ENCODE data around the gene NEU2.

The NEU2 gene

DNA sequence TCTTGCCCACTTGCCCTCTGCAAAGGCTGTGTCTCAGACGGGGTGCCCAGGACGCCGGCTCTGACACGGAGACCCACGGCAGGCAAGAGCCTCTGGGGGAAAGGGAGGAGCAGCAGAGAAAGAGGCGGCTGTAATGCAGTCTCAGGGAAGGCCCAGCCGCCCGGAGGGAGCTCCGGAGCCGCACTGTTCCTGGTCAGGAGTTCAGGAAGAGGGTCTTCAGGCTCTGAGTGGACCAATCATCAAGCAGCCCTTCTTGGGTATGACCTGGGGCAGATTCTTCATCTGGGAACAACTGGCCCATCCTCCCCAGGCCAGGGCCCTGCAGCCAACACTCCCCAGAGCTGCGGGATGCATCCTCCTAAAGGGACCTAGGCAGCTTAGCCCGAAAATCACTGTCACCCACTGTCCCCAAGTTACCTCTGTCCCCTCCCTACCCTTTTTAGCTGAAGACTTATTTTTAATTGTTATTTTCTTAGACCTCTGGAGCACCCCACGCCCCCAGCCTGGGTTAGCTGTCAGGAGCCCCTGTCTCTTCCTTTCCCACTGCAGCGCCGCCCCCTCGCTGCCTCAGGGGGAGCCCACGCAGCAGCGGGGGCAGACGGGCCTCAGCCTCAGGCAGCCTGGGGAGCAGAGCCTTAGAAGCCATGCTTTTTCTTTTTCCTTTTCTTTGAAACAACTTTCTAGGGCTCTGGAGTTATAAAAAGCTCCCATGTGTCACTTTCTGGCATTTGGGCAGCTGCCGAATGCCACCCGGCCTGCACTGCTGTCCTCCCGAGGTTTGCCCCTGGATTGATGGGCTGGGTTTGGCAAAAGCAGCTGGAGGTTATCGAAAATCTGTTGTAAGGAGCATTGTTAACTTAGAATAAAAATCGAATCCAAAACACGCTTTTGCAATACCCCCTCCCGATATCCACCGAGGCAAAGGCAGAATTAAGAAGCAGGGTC is 644 bp upstream of the NEU2 start:
- in situ Hi-C loops (cut with HindIII; ENCODE audit: low sequenced_read_pairs) = no loop called here

DNA sequence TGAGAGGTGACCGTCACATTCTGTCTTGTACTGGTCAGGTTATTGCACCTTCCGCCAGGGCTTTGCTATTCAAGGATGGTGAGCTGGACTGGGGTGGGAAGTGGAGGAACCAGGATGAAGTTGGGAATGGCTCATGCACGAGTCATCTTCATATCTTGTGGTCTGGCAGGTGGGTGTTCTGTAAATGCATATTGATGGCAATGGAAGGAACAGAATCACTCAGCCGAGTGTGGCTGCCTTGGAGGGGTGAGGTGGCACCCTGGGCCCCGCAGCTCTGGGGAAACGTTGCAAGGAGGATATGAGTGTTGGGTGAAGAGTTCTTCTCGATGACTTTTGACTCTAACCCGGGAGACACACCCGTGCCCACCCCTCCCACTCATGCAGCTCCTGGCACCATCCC is 1.2 kb downstream of the NEU2 start:
- in situ Hi-C loops (cut with HindIII; ENCODE audit: low sequenced_read_pairs) = no loop called here

- in situ Hi-C loops (cut with HindIII; ENCODE audit: low sequenced_read_pairs) = no loop called here
Measured at GRCh38 chr2:233034091-233034882, 1.8 kb downstream of the NEU2 start.

GRCh38 chr2:233035426-233036161 is 3.1 kb downstream of the NEU2 start:
- in situ Hi-C loops (cut with HindIII; ENCODE audit: low sequenced_read_pairs) = no loop called here

DNA sequence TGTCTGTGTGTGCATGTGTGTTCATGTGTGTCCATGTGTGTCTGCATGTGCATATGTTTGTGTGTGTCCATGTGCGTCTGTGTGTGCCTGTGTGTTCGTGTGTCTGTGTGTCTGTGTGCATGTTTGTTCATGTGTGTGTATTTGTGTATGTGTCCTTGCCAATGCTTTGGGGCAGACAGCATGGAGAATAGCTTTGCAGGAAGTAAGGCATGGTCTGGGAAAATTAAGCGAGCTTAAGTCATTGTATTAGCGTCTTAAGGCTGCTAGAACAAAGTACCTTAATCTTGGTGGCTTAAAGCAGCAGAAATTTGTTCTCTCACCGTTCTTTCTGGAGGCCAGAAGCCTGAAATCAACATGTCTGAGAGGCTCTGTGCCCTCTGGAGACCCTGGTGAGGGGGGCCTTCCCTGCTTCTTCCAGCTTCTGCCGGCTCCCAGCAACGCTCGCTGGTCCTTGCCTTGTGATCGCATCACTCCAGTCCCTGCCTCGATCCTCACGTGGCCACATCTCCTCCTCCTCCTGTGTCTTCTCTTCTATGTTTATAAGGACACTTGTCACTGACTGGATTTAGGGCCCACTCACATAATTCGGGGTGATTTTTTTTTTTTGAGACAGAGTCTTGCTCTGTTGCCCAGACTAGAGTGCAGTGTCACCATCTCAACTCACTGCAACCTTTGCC is 3.8 kb downstream of the NEU2 start:
- in situ Hi-C loops (cut with HindIII; ENCODE audit: low sequenced_read_pairs) = no loop called here

GRCh38 chr2:233037078-233037477 is 4.6 kb downstream of the NEU2 start:
- in situ Hi-C loops (cut with HindIII; ENCODE audit: low sequenced_read_pairs) = no loop called here

- in situ Hi-C loops (cut with HindIII; ENCODE audit: low sequenced_read_pairs) = no loop called here
Measured at GRCh38 chr2:233039212-233039845, 6.9 kb downstream of the NEU2 start.

GRCh38 chr2:233039846-233040530 is 7.5 kb downstream of the NEU2 start:
- in situ Hi-C loops (cut with HindIII; ENCODE audit: low sequenced_read_pairs) = no loop called here

DNA sequence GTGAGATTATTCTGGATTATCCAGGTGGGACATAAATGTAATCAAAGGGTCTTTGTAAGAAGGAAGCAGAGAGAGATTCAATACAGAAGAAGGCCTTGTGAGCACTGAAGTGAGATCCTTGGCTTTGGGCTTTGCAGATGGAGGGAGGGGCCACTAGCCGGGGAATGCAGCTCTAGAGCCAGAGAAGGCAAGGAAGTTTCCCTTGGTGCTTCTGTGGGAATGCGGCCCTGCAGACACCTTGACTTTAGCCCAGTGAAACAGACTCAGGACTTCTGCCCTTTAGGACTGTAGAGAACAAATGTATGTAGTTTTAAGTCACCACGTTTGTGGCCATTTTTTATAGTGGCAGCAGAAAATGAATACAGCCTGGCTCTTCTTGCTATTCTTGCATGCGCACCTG is 8.1 kb downstream of the NEU2 start:
- in situ Hi-C loops (cut with HindIII; ENCODE audit: low sequenced_read_pairs) = no loop called here

- in situ Hi-C loops (cut with HindIII; ENCODE audit: low sequenced_read_pairs) = no loop called here
Measured at GRCh38 chr2:233041722-233042323, 9.4 kb downstream of the NEU2 start.

GRCh38 chr2:233042549-233042948 is 10.1 kb downstream of the NEU2 start:
- in situ Hi-C loops (cut with HindIII; ENCODE audit: low sequenced_read_pairs) = no loop called here

DNA sequence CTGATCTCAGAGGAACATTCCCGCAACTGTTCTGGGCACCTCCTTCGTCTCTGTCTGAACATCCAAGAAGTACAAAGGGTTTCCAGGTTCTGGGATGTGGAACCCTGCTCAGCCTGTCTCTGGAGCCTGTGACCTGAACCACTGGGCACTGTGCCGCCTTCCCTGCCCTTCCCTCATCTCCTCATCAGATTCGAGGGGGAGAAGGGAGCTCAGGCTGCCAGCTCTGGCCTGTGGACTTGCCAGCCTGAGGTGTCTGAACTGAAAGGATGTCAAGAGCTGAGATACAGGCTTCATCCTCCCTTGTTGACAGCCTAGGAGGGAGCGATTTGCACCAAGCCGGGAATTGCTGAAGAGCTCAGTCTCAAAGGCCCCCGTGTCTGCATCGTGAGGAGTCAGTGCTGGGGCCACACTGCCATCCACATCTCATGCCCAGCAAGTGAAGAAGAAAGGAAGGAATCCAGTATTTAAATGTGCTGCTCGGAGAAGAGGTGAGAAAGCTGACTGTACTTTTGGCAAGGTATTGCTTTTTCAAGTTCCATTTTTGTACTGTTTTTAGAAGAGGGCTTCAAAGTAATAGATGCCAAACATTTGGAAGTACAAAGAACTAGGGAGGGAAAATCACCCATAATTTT is 12.6 kb downstream of the NEU2 start:
- in situ Hi-C loops (cut with HindIII; ENCODE audit: low sequenced_read_pairs) = no loop called here

- in situ Hi-C loops (cut with HindIII; ENCODE audit: low sequenced_read_pairs) = no loop called here
Measured at GRCh38 chr2:233047206-233047605, 14.7 kb downstream of the NEU2 start.

DNA sequence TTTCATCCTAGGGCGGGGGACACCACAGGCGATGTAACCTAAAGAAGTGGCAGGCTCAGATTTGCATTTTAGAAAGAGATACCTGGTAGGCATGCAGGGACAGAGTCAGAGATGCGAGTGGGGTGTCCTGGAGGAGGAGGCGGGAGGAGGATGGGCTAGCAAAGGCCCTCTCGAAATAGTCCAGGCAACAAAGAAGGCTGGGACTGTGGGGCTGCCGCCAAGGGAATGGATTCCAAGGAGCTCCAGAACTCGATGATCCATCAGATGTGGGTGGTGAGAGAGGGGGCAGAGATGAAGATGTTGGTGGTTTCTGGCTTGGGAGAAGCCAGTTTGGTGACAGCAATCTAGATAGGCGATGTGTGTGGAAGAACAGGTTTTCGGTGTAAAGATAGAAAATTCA is 15.2 kb downstream of the NEU2 start:
- in situ Hi-C loops (cut with HindIII; ENCODE audit: low sequenced_read_pairs) = no loop called here

DNA sequence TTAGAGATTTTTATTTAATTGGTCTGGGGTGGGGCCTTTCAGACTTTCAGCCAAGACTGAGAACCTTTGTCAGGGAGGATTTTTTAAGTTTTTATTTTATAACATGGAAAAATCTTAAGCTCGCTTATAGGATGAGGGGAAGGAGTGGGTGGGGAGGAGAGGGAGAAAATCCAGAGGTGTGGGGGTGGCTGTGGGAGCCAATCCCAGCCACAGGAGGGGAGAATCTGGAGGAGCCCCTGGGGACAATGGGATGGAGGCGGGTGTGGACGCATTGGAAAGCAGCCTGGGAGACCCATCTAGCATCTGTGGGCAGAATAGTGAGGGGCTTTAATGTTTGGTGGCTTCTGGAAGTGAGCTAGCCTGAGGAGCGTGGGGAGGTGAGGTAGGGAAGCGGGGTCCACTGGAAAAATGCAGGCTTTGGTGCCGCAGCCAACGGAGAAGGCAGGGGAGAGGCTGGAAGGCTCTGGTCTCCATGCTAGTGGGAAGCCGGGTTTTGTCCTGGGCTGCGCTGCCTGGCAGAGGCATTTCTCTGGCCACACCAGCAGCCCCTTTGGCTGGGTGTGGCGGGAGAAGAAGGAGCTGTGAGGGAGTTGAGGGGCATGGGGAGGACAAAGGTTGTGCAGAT is 16.2 kb downstream of the NEU2 start:
- in situ Hi-C loops (cut with HindIII; ENCODE audit: low sequenced_read_pairs) = no loop called here

DNA sequence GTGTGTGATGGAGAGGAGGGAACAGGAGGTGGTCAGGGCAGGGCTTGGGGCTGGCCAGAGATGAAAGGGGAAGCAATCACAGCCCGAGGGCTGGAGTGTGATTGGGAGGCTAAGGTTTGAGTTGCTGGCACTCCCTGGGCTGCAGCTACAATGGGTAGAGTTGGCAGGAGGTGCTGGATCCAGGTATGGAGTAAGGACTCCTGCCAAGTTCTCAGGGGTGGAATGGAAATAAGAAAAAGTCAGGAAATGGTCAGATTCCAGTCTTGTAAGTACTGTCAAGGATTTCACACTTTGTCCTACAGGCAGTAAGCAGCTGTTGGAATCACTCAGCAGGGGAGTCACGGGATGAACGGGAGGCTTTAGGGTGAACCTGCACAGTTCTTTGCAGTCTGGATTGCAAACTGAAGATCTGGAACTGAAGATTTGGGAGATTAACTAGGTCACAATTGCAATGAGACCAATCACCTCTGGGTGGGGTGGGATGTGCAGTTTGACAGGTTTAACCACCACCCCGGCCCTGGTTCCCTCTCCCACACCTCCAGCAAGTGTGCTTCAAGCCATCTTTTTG is 16.8 kb downstream of the NEU2 start:
- in situ Hi-C loops (cut with HindIII; ENCODE audit: low sequenced_read_pairs) = no loop called here

DNA sequence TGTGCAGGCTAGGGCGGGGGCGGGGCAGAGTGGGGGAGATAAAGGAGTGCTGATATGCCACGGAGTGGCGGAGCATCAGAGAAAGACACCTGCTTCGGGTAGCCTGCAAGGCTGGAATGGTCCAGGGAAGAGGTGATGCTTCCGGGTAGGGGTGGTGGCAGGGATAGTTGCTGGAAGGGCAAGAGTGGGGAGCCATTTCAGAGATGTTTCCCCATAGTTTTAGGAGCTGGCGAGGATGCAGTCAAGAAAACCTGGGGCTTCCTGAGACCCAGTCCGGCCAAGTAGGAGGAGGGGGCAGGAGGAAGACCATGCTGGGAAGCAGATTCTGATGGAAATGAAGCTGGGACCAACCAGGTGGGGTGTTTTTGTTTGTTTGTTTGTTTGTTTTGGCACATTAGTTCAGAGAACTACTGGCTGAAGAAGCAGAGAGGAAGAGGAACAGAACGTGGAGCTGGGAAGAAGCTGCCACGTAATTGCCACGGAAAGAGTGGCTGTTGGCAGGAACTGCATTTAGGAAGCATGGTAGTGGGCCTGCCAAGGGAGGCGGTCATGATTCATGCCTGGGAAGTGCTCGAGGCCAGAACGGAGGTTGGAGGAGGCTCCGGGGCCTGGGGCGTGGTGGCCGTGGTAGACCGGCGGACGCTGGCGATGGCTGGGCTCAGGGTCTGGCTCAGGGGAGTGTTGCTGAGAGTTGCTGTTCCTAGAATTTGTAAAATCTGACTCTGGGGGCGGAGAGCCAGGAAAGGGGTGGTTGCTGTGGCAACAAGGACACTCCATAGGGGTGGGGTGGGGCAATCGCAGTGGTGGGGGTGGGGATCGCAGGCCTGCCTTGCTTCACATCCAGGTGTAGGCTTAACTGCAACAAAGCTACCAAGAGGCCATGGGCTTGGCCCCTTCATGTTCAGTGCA is 19.0 kb downstream of the NEU2 start:
- in situ Hi-C loops (cut with HindIII; ENCODE audit: low sequenced_read_pairs) = no loop called here

Data from endothelial cell of hepatic sinusoid (primary cell).